Measurements from ENCODE around the gene E4F1. TPM values are rescaled to one million over a fixed set of nuclear protein-coding genes. Genes with fewer than 3 reads are reported as not detected.

E4F1 gene
- total and polyA plus RNA-seq, 2 donors (not counting 3 experiments of a cell fraction or from before 2014, with no cell fraction given), result 28.6 to 32.7 TPM

DNA sequence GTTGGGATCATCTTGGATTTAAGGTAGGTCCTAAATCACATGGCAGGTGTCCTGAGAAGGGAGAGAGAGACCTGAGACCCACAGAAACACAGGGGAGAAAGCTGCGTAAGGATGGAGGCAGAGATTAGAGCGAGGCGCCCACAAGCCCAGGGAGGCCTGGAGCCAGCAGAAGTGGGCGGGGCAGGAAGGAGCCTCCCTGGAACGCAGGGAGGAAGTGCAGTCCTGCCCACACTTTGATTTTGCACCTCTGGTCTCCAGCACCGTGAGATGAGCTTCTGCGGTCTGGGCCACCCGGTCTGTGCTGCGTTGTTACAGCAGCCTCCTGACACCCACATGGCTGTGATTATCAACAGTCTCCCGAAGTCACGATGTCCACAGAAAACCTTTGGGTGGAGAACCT is 19.2 kb downstream of the E4F1 start:
- DNase-seq (ENCODE audit: low read depth, low spot score), result no peak
- Histone ChIP-seq H3K4me1 (ENCODE audit: control insufficient read depth, extremely low read depth, insufficient read depth, low read length) (no peaks in the 10 kb centered on the region), H3K9ac (replicated peaks; ENCODE audit: extremely low read depth, insufficient read depth, low read length) (no peak overlapping the region), H4K20me1 (replicated peaks; ENCODE audit: control insufficient read depth, extremely low read depth, insufficient read depth, low read length) (no peaks in the 10 kb centered on the region), H3K9me3 (replicated peaks; ENCODE audit: control insufficient read depth, insufficient read depth, low read length) (no peaks in the 10 kb centered on the region), H3K27me3 (ENCODE audit: control insufficient read depth in 2 of 2, insufficient read depth in 2 of 2, low read length in 2 of 2) (peaks cover 2 to 4% of the 10 kb centered on the region in 2 experiments), H3K27ac (ENCODE audit: insufficient read depth, low read depth, low read length) (no peak overlapping the region), H3K9me1 (replicated peaks; ENCODE audit: control insufficient read depth, extremely low read depth, insufficient read depth, low read length) (no peaks in the 10 kb centered on the region), H3K79me2 (ENCODE audit: control insufficient read depth, insufficient read depth, low read length) (no peaks in the 10 kb centered on the region), H3K4me3 (replicated peaks in 1 of 3; ENCODE audit: insufficient read depth in 1 of 3, low read depth in 1 of 3, low read length in 3 of 3) (no peak overlapping the region), H2AFZ (ENCODE audit: low read depth, low read length) (no peak overlapping the region), H3K4me2 (ENCODE audit: insufficient read depth, low read length) (no peak overlapping the region), H3K36me3 (ENCODE audit: control insufficient read depth in 2 of 2, extremely low read depth in 1 of 2, insufficient read depth in 2 of 2, low read length in 2 of 2) (peaks cover 12 to 33% of the 10 kb centered on the region in 2 experiments)
- no TSS peak for BruUV-seq (replicated peaks)
- dilution Hi-C loops (cut with MboI; ENCODE audit: extremely low pct_ligation_motif_present, low sequenced_read_pairs), result no loop called here
- intact Hi-C loops (cut with micrococcal nuclease), result no loop called here
- ChIA-PET CTCF (interaction anchor here (1.5 kb wide), 1 partner anchor 9 kb away, joined by 6 read pairs; the partner anchor contains the start of gene ECI1), POLR2A (no interaction called here)
- FAIRE-seq, result no peak
- TF ChIP-seq EZH2 (IDR thresholded peaks at IDR 0.05; ENCODE audit: borderline replicate concordance, low read depth, low read length, severe bottlenecking) (no peak), POLR2AphosphoS5 (IDR thresholded peaks at IDR 0.05; ENCODE audit: insufficient read depth, low read depth, low read length) (no peak), POLR2A (IDR thresholded peaks at IDR 0.05; ENCODE audit: low read depth, low read length) (no peak)
- TF ChIP-seq, protein P1, sequence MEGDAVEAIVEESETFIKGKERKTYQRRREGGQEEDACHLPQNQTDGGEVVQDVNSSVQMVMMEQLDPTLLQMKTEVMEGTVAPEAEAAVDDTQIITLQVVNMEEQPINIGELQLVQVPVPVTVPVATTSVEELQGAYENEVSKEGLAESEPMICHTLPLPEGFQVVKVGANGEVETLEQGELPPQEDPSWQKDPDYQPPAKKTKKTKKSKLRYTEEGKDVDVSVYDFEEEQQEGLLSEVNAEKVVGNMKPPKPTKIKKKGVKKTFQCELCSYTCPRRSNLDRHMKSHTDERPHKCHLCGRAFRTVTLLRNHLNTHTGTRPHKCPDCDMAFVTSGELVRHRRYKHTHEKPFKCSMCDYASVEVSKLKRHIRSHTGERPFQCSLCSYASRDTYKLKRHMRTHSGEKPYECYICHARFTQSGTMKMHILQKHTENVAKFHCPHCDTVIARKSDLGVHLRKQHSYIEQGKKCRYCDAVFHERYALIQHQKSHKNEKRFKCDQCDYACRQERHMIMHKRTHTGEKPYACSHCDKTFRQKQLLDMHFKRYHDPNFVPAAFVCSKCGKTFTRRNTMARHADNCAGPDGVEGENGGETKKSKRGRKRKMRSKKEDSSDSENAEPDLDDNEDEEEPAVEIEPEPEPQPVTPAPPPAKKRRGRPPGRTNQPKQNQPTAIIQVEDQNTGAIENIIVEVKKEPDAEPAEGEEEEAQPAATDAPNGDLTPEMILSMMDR (IDR thresholded peaks at IDR 0.05; ENCODE audit: extremely low read depth in 1 of 2, insufficient read depth in 1 of 2, low read depth in 1 of 2, low read length in 2 of 2), result no peak

DNA sequence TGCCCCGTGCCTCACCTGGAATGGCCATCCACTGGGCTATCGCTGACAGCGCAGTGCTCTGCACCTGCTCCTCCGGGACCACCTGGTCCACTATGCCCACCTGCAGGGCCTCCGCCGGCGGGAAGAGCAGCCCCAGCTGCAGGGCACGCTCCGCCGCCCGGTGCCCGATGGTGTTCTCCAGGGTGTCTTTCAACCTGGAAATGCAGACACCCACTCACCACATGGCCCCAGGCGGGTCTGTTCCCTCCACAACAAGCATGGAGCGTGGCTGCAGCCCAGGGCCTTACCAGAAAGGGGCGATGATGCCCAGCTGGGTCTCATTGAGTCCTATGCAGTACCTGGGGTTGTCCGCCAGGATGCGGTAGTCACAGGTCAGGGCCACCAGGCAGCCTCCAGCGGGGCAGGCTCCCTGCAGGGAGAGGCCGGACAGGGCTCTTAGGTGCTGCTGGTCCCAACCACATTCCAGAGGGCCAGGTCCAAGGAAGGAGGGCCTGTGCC is 19.7 kb downstream of the E4F1 start:
- POLR2A ChIA-PET, result no interaction called here
- no peaks in the 10 kb centered on the region for H3K9me3 ChIP-seq (replicated peaks; ENCODE audit: control insufficient read depth, insufficient read depth, low read length)

More for the DNA sequence above, 19.7 kb downstream of the E4F1 start:
- H2AFZ ChIP-seq (ENCODE audit: low read depth, low read length), result no peak overlapping the region
- no peaks in the 10 kb centered on the region for H3K27me3 ChIP-seq (ENCODE audit: control insufficient read depth in 2 of 2, insufficient read depth in 2 of 2, low read length in 2 of 2)
- no peak overlapping the region for H3K4me2 ChIP-seq (ENCODE audit: insufficient read depth, low read length)
- dilution Hi-C loops (cut with MboI; ENCODE audit: extremely low pct_ligation_motif_present, low sequenced_read_pairs) (no loop called here), intact Hi-C loops (cut with micrococcal nuclease) (no loop called here)
- no peak for DNase-seq (ENCODE audit: low read depth, low spot score)
- BruUV-seq (replicated peaks), result no TSS peak
- TF ChIP-seq, protein P2, sequence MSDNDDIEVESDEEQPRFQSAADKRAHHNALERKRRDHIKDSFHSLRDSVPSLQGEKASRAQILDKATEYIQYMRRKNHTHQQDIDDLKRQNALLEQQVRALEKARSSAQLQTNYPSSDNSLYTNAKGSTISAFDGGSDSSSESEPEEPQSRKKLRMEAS (IDR thresholded peaks at IDR 0.05; ENCODE audit: insufficient read depth, insufficient read length), result no peak
- TF ChIP-seq GATA2 (IDR thresholded peaks at IDR 0.05; ENCODE audit: insufficient read depth, insufficient read length, low read depth, low read length), result no peak
- TF ChIP-seq, protein P1 (IDR thresholded peaks at IDR 0.05; ENCODE audit: extremely low read depth in 1 of 2, insufficient read depth in 1 of 2, low read depth in 1 of 2, low read length in 2 of 2), result no peak
- H3K4me1 ChIP-seq (ENCODE audit: control insufficient read depth, extremely low read depth, insufficient read depth, low read length), result no peaks in the 10 kb centered on the region
- H3K9me1 ChIP-seq (replicated peaks; ENCODE audit: control insufficient read depth, extremely low read depth, insufficient read depth, low read length), result no peaks in the 10 kb centered on the region
- H3K79me2 ChIP-seq (ENCODE audit: control insufficient read depth, insufficient read depth, low read length), result no peaks in the 10 kb centered on the region
- H3K27ac ChIP-seq (ENCODE audit: insufficient read depth, low read depth, low read length), result no peak overlapping the region
- FAIRE-seq, result no peak
- H4K20me1 ChIP-seq (replicated peaks; ENCODE audit: control insufficient read depth, extremely low read depth, insufficient read depth, low read length), result no peaks in the 10 kb centered on the region
- no peak overlapping the region for H3K9ac ChIP-seq (replicated peaks; ENCODE audit: extremely low read depth, insufficient read depth, low read length)
- CTCF ChIA-PET, result interaction anchor here (1.5 kb wide), 1 partner anchor 8 kb away, joined by 6 read pairs; the partner anchor contains the start of gene ECI1
- H3K36me3 ChIP-seq (ENCODE audit: control insufficient read depth in 2 of 2, extremely low read depth in 1 of 2, insufficient read depth in 2 of 2, low read length in 2 of 2), result peaks cover 12 to 33% of the 10 kb centered on the region in 2 experiments
- H3K4me3 ChIP-seq (replicated peaks in 1 of 3; ENCODE audit: insufficient read depth in 1 of 3, low read depth in 1 of 3, low read length in 3 of 3), result no peak overlapping the region

Data from endothelial cell of umbilical vein (primary cell).